Erythroblast (primary cell): ENCODE data around the gene TRIM29.
A peak's percentile ranks its signal among the peaks of the same experiment; 100 is the strongest.

Experiments used
- DNase-seq, 2 experiments: peaks; one replicate each; lab custom pipeline; 2025; lab: John Stamatoyannopoulos, UW
- GATA1 ChIP-seq: IDR thresholded peaks from 2 replicates; pipeline ENCODE4 v1.6.1; 2011; ENCODE audit warnings: low read depth, mild to moderate bottlenecking, control low read depth, low read length, moderate library complexity
- POLR2A ChIP-seq: IDR thresholded peaks from 2 replicates; pipeline ENCODE4 v1.6.1; 2011; ENCODE audit warnings: mild to moderate bottlenecking, low read length

TRIM29 gene

DNA sequence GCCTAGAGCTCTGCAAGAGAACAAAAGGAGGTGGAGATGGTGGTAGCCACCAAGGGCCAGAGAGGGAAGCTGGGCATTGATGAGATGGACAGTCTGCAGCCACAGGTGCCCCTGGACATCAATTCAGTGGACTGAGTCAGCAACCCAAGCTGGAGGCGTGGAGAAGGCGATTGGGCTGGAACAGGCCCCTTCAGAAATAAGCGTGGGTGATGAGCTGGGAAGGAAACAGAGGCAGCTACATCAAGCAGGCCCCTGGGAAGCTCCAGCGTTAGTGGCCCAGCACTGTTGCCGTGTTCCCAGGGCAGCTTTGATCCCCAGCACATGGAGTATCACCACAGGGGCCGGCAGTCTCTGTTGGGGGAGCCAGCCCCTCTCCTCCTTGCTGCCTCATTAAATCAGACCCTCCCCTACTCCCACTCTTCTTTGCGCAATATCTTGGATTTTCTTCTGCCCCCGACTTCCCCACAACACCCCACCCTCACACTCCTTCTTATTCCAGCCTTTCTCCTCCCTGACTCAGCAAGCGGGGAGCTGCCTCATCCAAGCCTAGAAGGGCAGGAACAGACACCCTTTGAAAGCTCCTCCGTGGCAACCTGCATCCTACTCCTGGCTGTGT lies 41.3 kb upstream of the TRIM29 start:
- no peak for DNase-seq
- TF ChIP-seq POLR2A: no peak
- TF ChIP-seq GATA1: no peak

DNA sequence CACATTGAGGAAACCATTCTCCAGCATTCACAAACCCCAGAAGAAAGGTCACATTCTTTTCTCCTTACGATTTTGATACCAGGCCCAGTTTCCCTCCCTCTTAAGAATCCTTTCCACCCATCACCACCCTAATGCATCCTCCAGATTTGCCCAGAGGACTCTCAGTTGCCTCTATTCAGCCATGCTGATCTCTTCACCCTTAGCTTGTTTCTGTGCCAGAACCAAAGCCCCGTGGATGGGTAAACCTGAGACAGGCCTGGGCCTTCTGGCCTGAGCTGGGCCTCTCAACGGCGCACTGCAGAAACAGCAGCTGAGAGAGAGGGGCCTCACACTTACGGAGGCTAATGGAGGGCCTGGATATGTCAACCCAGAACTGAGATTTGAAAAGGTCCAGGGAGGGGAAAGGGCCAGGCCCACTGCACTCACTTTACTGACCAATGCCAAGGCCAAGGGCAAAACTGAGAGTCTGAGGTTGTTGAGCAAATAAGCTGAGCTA lies 40.7 kb upstream of the TRIM29 start:
- no peak for DNase-seq
- TF ChIP-seq POLR2A (no peak), GATA1 (no peak)

DNA sequence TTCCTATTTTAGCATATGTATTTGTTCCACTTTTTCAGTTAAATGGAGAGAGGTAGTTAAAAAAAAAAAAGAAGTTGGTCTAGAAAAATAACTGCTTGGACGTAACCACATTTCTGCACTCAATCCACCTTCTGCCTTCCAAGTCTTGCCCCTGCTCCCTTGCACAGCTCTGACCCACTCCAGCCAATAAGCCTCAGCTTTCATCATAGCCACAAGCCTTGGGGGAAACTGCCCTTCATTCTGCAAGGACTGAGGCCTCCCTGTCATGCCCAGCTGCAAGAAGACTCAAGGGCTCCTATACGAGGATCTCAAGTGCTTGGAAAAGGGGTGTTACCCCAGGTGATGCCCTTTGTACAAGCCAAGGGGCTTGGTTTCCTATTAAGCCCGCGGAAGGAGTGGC lies 37.0 kb upstream of the TRIM29 start:
- no peak for DNase-seq
- TF ChIP-seq POLR2A (no peak), GATA1 (no peak)

DNA sequence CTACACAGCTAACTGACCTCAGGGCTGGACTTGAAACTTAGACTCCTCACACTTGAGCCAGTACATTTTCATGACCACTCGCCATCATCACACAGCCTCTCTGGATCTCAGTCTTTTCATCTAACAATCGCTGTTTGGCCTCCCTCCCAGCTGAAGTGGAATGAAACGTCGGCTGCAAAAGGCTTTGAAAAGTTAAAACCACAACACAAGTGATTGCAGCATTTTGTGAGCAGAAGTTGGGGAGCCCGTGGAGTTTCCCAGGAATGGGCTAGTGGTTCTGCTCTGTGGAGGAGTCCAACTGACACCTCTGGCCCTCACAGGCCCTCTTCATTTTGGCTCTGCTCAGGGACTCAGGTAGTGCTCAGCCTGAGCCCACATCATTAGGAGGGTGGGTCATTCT lies 35.9 kb upstream of the TRIM29 start:
- TF ChIP-seq GATA1 (no peak), POLR2A (no peak)
- no peak for DNase-seq

DNA sequence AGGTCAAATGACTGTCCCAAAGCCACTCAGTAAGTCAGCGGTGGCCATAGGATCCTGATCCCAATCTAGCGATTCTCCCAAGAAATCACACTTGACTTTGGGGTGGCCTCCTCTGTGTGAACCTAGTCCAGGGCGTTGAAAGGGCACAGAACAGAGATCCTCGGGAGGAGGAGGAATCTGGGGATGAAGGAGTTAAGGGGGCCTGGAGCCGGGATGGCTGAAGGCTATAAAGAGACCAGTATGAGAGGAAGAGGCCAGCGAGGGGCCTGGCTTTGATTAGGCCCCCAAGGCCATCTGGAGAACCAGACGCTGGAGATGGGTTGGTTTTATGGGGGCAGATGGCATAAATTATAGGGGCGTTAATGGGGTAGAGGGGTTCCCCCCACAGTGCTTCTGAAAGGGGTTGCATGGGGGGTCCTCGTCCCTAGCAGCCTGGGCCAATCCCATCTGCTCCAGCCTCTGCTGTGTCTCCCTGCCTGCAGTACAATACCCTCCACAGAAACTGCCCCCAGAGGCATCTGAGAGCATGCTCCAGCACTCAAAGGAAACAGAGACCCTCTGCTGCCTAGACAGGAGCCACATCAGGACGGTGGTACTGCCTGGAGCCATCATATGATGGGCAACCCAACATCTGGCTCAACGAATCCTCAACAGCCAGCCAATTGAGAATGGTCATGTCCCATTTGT lies 35.2 kb upstream of the TRIM29 start:
- TF ChIP-seq POLR2A (no peak), GATA1 (no peak)
- no peak for DNase-seq

DNA sequence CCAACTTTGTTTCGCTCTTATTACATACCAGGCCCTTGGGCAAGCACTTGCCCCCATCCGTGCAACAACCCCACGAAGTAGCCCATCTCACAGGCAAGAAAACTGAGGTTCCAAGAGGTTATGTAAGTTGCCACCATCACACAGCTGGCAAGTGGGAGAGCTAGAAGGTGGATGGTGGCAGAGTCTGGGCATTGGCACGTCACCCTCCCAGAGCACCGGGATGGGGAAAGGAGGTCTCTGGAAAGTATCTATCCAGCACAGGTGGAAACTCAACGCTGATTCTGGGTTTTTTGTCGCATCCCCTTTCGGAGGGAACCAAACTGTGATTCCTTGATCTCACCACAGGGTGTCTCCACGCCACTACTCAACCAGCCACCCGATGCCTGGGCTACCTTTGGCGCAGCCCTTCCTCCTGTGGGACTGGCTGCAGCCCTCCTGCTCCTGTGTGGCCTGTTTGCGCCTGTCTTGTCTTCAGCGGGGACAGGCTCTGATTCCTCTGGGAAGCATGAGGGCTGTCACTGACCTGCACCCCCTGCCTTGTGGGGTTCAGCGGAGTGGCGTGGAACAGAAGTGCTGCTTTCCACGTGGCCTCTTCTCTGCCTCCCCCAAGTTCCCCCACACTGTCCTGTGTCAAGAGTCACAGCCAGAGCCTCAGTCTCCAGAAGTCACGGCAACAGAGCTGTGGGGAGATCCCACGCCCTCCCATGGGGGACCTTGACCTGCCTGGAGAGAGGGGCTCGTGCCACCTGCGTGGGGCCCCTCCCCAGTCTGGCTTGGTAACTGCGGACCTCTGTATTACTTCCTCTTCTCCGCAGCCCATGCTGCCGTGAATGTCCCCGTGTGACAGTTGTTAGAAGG lies 34.4 kb upstream of the TRIM29 start:
- peak; percentile 8 to 21 for DNase-seq

DNA sequence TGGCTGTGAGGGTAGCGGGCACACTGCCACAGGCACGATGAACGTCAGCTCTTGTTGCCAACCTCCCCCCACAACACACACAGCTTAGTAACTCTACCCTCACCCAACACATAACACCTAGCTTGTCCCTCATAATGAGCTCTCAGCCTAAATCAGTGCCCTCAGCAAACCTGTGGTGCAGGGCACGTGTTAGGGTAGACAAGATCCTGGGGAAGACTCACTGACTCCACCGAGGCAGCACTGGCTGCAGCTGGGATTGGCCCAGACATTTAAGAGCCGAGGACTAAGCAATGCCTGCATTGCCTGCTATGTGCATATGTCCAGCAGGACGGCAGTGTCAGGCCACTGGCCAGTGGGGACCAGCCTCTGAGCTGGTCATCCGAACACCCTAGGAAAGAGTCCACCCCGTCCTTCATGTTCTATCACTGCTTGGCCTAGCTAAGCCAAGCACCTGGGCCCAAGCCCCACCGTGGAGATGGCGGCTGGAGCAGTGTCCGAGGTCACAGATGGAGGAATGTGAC lies 32.9 kb upstream of the TRIM29 start:
- no peak for DNase-seq
- TF ChIP-seq POLR2A: no peak
- TF ChIP-seq GATA1: no peak

More for the DNA sequence above, 34.4 kb upstream of the TRIM29 start:
- TF ChIP-seq GATA1: no peak
- no peak for TF ChIP-seq POLR2A

DNA sequence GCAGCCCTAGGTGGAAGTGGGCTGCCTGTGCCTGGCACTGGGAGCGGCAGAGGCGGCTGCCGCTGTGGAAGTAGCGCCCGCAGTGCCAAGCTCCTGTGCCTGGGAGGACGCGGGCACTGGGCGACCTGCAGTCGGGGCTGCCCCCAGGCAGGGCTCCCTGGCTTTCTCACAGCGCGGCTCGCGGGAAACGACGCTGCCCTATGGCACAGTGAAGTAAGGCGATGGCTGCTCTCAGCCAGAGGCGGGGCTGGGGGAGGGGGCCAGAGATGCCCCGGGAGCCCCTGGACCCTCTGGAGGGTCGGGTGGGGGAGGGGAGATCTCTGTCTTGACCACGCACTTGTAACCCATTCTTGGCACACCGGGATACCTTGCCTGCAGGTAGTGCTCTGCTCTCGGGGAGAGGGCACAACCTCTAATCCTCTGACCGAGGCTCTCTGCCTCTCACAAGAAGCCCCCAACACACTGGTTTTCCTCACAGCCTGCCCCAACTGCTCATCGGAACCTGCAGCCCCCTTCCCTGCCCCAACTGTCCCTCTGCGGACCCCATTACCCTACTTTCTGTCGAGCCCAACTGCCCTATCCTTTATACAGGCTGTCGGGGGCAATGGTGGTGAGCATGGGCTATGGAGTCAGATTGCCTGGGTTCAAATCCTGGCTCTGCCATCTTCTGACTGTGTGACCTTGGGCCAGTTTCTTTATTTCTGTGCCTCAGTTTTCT lies 32.2 kb upstream of the TRIM29 start:
- DNase-seq: no peak
- TF ChIP-seq GATA1: no peak
- no peak for TF ChIP-seq POLR2A

DNA sequence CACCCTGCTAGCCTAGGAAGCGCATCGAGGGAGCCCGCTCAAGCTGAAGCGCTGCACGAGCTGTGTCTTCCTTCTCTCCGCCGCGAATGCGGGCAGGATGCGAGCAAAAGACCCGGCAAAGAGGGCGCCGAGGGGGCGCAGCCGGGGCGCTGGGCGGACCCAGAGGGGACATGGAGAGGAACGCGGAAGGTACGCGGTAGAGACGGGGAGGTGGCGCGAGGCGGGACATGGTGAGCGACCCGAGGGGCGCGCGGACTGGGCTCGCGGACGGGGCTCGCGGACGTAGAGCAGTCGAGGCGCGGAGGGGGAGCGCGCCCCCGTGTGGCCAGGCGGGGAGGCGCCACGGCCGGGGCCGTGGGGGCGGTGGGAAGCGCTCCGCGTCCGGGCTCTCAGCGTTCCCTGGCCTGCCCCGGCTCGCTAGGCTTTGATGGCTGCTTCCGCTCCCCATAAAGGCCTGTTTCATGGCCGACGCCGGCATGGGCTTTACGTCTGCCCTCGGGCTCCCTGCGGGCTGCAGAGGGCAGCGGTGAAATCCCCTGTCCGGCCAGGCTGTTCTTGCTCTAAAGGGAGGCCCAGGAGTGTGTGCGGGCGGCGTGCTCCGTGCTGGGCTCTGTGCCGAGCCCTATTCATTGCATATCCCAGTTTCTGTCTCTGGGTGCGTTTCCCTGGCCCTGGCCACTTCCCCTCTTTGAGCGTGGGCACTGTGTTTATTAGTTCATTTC lies 31.2 kb upstream of the TRIM29 start:
- TF ChIP-seq GATA1 (no peak), POLR2A (no peak)
- DNase-seq: peak; percentile 38 to 60

DNA sequence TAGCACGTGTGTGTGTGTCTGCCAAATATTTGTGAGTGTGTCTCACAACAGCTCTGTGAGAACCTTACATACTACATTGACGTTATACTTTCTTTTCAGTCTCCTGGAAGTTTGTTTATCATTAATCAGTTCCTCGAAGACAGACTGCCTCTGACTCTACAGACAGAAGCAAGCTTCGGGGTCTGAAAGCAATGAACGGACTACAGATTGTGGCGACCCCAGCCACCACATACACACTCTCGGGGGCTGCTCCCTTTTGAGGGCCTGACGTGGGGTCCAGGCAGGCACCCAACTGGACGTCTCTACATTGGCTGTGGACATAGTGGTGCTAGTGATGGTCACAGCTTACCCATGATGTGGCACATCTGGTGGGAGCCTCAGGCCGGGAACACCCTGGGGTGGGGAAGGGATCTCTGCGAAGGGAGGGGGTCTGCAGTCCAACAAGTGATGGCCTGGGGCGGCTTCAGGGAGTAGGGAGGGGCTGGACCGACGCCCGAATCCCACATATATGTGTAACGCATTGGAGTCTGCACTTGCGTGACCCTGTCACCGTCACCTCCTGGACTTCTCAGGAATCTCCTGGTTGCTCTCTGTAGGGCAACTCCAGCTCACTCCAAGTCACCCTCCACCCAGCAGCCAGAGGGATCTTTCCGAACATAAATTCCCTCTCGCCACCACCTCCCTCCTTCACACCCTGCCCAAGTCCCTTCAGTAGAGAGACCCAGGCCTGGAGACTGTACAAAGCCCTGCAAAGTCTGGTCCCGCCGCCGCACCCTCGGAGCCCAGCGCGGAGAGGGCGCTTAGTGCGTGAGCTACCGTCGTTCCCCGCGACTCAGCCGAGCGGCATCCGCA lies 30.4 kb upstream of the TRIM29 start:
- no peak for TF ChIP-seq GATA1
- TF ChIP-seq POLR2A: no peak

DNA sequence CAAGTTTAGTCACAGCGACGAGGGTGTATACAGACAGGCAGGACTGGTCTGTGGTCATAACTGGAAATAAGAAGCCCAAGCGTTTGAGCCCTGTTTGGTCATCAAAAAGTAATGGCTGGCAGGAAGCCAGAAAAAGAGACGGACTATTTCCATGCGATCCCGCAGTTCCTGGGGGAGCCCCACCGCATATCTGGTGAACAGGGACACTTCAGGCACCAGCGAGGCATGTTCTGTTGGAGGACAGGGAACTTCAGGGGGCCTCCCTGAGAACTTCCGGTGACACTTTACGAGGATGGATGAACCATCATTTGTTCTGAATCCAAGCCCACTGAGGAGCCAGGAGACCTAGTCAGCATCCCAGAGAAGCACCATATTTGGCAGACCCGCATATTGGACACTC lies 29.7 kb upstream of the TRIM29 start:
- no peak for DNase-seq
- TF ChIP-seq GATA1 (no peak), POLR2A (no peak)

More for the DNA sequence above, 30.4 kb upstream of the TRIM29 start:
- no peak for DNase-seq

DNA sequence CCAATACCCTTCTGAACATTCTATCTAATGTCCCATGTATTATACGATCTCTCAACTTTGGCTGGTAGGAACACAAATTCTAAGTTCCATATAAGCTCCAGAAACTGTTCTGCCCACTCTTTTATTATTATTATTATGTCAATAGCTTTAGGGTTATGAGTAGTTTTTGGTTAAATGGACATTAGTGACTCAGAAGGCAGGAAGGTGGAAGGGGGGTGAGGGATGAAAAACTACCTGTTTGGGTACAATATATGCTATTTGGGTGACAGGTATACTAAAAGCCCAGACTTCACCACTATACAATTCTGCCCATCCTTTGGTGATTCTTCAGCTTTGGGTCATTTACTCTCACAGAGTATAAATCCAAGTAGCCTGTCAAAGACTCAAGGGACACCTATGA lies 22.5 kb upstream of the TRIM29 start:
- TF ChIP-seq POLR2A: no peak
- no peak for TF ChIP-seq GATA1

More for the DNA sequence above, 22.5 kb upstream of the TRIM29 start:
- no peak for DNase-seq
